Testis (tissue), 3 donors: ENCODE measurements around the gene CSKMT. TPM values are rescaled to one million over a fixed set of nuclear protein-coding genes. Genes with fewer than 3 reads are reported as not detected.

Source experiments
- DNase-seq: peaks from one replicate; pipeline ENCODE4 v3.0.0-alpha.2; 2019
- H3K27ac ChIP-seq, 2 donors: fragments of 200-600 bp; sonication (generic); one replicate each; pipeline ENCODE4 v1.5.1; 2019
- H3K27me3 ChIP-seq: fragments of 200-600 bp; sonication (generic); one replicate; pipeline ENCODE4 v1.5.1; 2019
- H3K36me3 ChIP-seq: fragments of 200-600 bp; sonication (generic); one replicate; pipeline ENCODE4 v1.5.1; 2017; ENCODE audit warnings: low read depth; ENCODE audit errors: missing control alignments
- H3K4me1 ChIP-seq: fragments of 200-600 bp; sonication (generic); one replicate; pipeline ENCODE4 v1.5.1; 2019
- H3K4me3 ChIP-seq, 2 donors: fragments of 200-600 bp; sonication (generic); one replicate each; pipeline ENCODE4 v1.5.1; 2017 to 2019
- H3K9me3 ChIP-seq: fragments of 200-600 bp; sonication (generic); one replicate; pipeline ENCODE4 v1.5.1; 2017
- CTCF ChIP-seq, 3 experiments: fragments of 450-650 bp in 2 of 3; fragments of 200-600 bp in 1 of 3; sonication (generic) in 1 of 3; IDR thresholded peaks; one replicate each; pipeline ENCODE4 v1.5.1; 2016 to 2019; ENCODE audit warnings: antibody characterized with exemption in 3 of 3, mild to moderate bottlenecking in 2 of 3, moderate library complexity in 1 of 3
- POLR2A ChIP-seq: fragments of 450-650 bp; IDR thresholded peaks from one replicate; pipeline ENCODE4 v1.6.1; 2017; ENCODE audit warnings: antibody characterized with exemption, mild to moderate bottlenecking, moderate library complexity
- WGBS, 2 donors: methylation state at CpG; one replicate each; pipeline ENCODE4 v1.1.5; 2018; 5-methylcytosine and 5-hydroxymethylcytosine counted together
- intact Hi-C: fragments of 100-400 bp; cut with DNase I; formaldehyde crosslinking; loops from one replicate; pipeline ENCODE4 v1.15.1; 2023; ENCODE audit warnings: low total_unique reads
- polyA plus RNA-seq: library from polyadenylated mRNA; stranded (reverse); fragments of 350-450 nt; fragmentation: Illumina TruSeq; extraction: RNeasy Lipid Tissue Mini Kit (QIAGEN cat#74804); gene quantifications from one replicate; pipeline ENCODE4 v1.2.3, GENCODE V29; 2014; ENCODE audit warnings: low read depth, low replicate concordance; ENCODE audit not compliant: insufficient read depth
- total RNA-seq, 2 donors: library from RNA; depleted of rRNA; stranded (reverse); fragments of >200 nt; gene quantifications; one replicate each; pipeline ENCODE4 v1.2.3, GENCODE V29; 2016

The CSKMT gene
- total and polyA plus RNA-seq, 3 donors from 2014 or later, result 2.0 to 3.7 (median 2.4) TPM

GRCh38 chr11:62709247-62710000, 44.3 kb downstream of the CSKMT start:
- Histone ChIP-seq H3K36me3 (no peaks in the 10 kb centered on the region), H3K4me3 (peak overlapping the region; percentile 59 to 64), H3K9me3 (no peaks in the 10 kb centered on the region), H3K27ac (peak overlapping the region; percentile 80 to 99), H3K27me3 (no peaks in the 10 kb centered on the region), H3K4me1 (peaks cover 44% of the 10 kb centered on the region)
- intact Hi-C loops, result no loop called here
- WGBS, 2 donors, result 1 to 3% methylated on average over 31 to 47 of the region's 47 CpGs
- DNase-seq, result peak; percentile 99
- TF ChIP-seq CTCF (IDR thresholded peaks at IDR 0.05), result no peak
- TF ChIP-seq POLR2A, result no peak

GRCh38 chr11:62710001-62710345, 44.9 kb downstream of the CSKMT start:
- 34 to 37% methylated on average over 7 of the region's 7 CpGs for WGBS, 2 donors
- Histone ChIP-seq H3K9me3 (no peaks in the 10 kb centered on the region), H3K36me3 (no peaks in the 10 kb centered on the region), H3K27ac (peak overlapping the region; percentile 80 to 99), H3K4me3 (peak overlapping the region; percentile 59 to 64), H3K4me1 (peaks cover 44% of the 10 kb centered on the region), H3K27me3 (no peaks in the 10 kb centered on the region)
- intact Hi-C loops, result no loop called here
- DNase-seq, result peak; percentile 51
- TF ChIP-seq CTCF (IDR thresholded peaks at IDR 0.05) (no peak), POLR2A (no peak)

- Histone ChIP-seq H3K4me3 (no peak overlapping the region), H3K36me3 (no peaks in the 10 kb centered on the region), H3K9me3 (no peaks in the 10 kb centered on the region), H3K27me3 (no peaks in the 10 kb centered on the region), H3K4me1 (peaks cover 26% of the 10 kb centered on the region), H3K27ac (no peak overlapping the region)
- intact Hi-C loops, result no loop called here
- TF ChIP-seq POLR2A, result no peak
- no peak for TF ChIP-seq CTCF (IDR thresholded peaks at IDR 0.05)
- WGBS, 2 donors, result 74 to 86% methylated on average over 6 of the region's 6 CpGs
- DNase-seq, result no peak
These were observed 47.2 kb downstream of the CSKMT start for GRCh38 chr11:62712276-62712812.

GRCh38 chr11:62712861-62713260, 47.7 kb downstream of the CSKMT start:
- Histone ChIP-seq H3K27me3 (no peaks in the 10 kb centered on the region), H3K36me3 (no peaks in the 10 kb centered on the region), H3K27ac (no peak overlapping the region), H3K4me3 (no peak overlapping the region), H3K4me1 (peaks cover 21% of the 10 kb centered on the region), H3K9me3 (no peaks in the 10 kb centered on the region)
- no peak for DNase-seq
- 64 to 75% methylated on average over 3 of the region's 3 CpGs for WGBS, 2 donors
- TF ChIP-seq CTCF (IDR thresholded peaks at IDR 0.05), result no peak
- no peak for TF ChIP-seq POLR2A
- intact Hi-C loops, result no loop called here

- no peak for DNase-seq
- intact Hi-C loops, result no loop called here
- Histone ChIP-seq H3K27me3 (no peaks in the 10 kb centered on the region), H3K27ac (no peak overlapping the region), H3K4me1 (peaks cover 16% of the 10 kb centered on the region), H3K36me3 (no peaks in the 10 kb centered on the region), H3K9me3 (no peaks in the 10 kb centered on the region), H3K4me3 (no peak overlapping the region)
- 81 to 83% methylated on average over 2 of the region's 2 CpGs for WGBS, 2 donors
- TF ChIP-seq CTCF (IDR thresholded peaks at IDR 0.05) (no peak), POLR2A (no peak)
These were observed 48.2 kb downstream of the CSKMT start for GRCh38 chr11:62713343-62713742.
